Peyer's patch (tissue), 4 donors: ENCODE measurements around the gene PHLDA3.

Experiments used
- CTCF ChIP-seq, 6 experiments: fragments of 450-650 bp in 4 of 6; fragments of 200-600 bp in 2 of 6; sonication (generic) in 1 of 6; IDR thresholded peaks; one replicate each; pipeline ENCODE4 v1.5.1; 2017 to 2019; ENCODE audit warnings: antibody characterized with exemption in 6 of 6, mild to moderate bottlenecking in 3 of 6, moderate library complexity in 1 of 6
- POLR2A ChIP-seq, 2 donors: fragments of 450-650 bp; IDR thresholded peaks; one replicate each; pipeline ENCODE4 v1.5.1; 2017; ENCODE audit warnings: antibody characterized with exemption in 2 of 2, mild to moderate bottlenecking in 2 of 2, moderate library complexity in 2 of 2

GRCh38 chr1:201481004-201481380 is 12.0 kb upstream of the PHLDA3 start:
- TF ChIP-seq CTCF (IDR thresholded peaks at IDR 0.05) = no peak
- TF ChIP-seq POLR2A (IDR thresholded peaks at IDR 0.05) = no peak
